DMS 273 (cell line): Measurements from ENCODE around the gene ACY1.
"Not testable (repeated sequence)": the region's sequence is repeated elsewhere in the genome, so short reads cannot be mapped to it uniquely, and the experiment has no call there.

ENCODE experiments used
- DNase-seq: peaks from one replicate; lab custom pipeline; 2025; ENCODE audit not compliant: unreplicated experiment; lab: John Stamatoyannopoulos, UW

The ACY1 gene

DNA sequence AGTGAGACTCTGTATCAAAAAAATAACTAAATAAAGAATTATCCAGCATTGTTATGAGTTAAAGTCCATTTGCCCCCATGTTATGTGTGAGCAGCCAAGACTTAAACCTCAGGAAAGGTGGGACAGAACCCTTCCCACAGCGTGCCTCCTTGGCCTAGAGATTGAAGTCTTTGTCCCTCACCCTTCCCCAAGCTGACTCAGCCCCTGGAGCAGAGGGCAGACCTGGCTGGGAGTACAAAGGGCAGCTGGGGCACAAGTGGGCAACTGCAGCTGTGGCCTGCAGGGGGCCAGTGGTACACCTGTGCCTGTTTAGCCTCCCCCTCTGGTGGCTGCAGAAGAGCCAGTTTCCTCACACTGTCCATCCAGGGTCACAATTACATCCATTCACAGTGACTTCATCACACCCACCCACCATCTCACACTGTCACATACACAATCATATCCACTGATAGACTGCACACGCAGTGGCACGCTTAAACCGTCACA lies 940 bp upstream of the ACY1 start:
- peak; percentile 68 for DNase-seq

DNA sequence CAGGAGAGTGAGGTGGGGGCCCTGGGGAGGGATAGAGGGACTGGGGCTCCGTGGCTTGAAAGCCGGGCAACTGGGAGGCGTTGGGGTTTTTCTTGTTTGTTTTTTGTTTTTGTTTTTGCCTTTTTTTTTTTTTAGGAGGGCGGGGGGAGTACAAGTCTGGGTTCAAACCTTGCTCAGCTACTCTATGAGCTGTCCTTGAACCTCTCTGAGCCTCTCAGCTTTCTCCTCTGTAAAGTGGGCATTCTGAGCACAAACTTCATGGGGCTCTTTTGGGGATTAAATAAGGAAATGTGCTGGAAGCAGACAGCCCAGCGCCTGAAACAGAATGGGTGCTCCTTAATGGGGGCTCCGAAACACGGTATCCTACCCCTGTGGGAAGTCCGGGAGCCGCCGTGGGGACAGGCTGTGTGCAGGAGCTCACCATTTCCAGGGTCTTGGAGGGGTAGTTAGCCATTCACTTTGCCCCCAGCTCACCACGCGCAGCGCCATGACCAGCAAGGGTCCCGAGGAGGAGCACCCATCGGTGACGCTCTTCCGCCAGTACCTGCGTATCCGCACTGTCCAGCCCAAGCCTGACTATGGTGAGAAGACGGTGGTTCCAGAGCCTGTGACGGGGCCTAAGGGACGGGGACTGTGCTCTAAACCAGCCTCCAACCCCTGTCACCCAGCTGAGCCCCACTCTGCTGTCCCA lies 388 bp downstream of the ACY1 start:
- DNase-seq: no peak

DNA sequence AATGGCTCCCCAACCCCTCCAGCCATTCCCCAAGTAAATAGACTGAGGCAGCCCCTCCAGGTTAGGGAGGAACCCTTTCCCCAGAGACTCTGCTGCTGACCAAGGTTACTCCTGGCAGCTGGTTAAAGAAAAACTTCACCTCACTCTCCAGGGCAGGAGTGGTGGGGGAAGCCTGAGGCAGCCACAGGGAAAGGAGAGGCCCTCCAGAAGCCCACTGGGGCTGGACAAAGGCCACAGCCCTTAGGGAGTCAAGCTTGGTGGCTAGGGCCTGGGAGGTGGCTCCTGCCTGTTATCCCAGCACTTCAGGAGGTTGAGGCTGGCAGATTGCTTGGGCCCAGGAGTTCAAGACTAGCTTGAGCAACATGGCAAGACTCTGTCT lies 923 bp downstream of the ACY1 start:
- no peak for DNase-seq

DNA sequence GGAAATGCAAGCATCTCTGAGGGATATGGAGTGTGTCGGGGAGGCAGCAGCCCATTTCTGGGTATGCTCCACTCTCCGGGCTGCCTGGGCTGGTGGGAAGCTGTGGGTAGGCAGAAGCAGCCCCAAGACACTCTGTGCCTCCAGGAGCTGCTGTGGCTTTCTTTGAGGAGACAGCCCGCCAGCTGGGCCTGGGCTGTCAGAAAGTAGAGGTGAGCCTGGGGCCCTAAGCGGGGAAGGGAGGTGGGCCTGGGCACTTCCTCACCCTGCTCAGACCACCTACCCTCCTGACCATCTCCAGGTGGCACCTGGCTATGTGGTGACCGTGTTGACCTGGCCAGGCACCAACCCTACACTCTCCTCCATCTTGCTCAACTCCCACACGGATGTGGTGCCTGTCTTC lies 1.7 kb downstream of the ACY1 start:
- no peak for DNase-seq

DNA sequence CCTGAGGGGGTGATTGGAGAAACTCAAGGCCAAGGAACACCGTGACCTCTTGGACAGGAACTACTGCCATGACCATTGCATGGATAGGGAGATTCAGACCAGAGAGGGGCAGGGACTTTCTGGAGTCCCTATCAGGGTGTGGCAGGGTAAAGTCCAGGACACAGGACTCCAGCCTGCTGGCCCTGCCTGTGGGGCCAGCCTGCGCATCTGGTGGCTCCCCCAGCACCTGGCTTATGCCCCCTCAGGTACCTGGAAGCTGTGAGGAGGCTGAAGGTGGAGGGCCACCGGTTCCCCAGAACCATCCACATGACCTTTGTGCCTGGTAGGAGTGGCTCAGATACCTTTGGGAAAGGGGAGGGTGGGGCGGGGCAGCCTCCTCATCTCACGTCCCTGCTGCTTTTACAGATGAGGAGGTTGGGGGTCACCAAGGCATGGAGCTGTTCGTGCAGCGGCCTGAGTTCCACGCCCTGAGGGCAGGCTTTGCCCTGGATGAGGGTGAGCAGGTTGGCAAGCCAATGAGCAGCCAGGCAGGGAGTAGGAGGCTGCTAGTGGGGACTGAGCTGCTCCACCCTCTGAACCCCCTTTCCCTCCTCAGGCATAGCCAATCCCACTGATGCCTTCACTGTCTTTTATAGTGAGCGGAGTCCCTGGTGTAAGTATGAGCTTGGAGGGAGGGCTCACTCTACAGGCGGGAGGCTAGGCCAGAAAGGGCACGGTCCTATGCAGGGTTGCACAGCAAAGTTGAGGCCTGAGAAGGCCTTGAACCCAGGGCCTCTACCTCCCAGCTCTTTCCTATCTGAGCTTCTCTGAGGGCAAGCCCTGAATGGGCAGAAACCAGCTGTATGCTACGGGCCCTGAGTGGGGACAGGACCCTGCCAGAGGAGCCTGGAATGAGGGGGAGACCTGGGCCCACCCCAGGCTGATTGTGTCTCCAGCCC lies 2.9 kb downstream of the ACY1 start:
- no peak for DNase-seq

DNA sequence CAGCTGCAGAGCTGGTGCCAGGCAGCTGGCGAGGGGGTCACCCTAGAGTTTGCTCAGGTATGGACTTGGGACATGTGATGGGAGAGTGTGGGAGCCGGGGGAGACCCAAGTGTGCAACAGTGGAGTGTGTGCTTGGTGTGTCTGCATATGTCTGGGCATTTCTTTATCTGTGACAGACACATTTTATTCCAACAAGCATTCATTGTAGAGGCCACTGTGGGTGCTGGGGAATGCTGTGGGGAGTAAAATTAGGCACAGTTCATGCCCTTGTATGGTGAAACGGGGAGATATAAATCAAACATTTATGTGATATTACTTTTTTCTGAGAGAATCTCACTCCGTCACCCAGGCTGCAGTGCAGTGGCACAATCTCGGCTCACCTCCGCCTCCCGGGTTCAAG lies 4.2 kb downstream of the ACY1 start:
- no peak for DNase-seq

DNA sequence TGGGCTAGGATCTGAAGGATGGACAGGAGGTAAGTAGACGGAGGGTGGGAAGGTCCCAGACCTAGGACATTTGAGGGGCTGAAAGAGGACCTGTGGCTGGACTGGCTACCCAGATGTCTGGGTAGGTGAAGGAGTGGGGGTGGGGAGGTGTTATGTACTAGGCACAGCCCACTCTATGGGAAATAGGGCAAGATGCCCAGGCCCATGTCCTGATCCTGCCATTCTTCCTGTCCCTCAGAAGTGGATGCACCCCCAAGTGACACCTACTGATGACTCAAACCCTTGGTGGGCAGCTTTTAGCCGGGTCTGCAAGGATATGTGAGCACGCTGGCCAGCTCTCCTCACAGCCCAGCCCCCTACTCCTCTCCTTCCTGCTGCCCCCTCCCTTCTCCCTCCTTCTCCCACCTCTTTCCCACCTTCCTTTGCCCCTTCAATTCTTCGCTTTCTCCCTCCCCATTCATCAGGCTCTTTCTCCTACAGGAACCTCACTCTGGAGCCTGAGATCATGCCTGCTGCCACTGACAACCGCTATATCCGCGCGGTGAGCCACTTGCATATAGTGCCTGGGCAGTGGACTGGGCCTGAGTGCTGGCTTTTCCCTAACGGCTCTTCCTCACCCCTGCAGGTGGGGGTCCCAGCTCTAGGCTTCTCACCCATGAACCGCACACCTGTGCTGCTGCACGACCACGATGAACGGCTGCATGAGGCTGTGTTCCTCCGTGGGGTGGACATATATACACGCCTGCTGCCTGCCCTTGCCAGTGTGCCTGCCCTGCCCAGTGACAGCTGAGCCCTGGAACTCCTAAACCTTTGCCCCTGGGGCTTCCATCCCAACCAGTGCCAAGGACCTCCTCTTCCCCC lies 5.2 kb downstream of the ACY1 start:
- peak; percentile 36 for DNase-seq

DNA sequence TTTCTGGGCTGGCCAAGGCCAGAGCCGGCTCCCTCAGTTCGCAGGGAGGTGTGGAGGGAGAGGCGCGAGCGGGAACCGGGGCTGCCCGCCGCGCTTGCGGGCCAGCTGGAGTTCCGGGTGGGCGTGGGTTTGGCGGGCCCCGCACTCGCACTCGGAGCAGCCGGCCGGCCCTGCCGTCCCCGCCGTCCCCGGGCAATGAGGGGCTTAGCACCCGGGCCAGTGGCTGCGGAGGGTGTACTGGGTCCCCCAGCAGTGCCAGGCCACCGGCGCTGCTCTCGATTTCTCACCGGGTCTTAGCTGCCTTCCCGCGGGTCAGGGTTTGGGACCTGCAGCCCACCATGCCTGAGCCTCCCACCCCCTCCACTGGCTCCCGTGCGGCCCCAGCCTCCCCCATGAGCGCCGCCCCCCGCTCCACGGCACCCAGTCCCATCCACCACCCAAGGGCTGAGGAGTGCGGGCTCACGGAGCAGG lies 7.2 kb downstream of the ACY1 start:
- not testable (repeated sequence) for DNase-seq

DNA sequence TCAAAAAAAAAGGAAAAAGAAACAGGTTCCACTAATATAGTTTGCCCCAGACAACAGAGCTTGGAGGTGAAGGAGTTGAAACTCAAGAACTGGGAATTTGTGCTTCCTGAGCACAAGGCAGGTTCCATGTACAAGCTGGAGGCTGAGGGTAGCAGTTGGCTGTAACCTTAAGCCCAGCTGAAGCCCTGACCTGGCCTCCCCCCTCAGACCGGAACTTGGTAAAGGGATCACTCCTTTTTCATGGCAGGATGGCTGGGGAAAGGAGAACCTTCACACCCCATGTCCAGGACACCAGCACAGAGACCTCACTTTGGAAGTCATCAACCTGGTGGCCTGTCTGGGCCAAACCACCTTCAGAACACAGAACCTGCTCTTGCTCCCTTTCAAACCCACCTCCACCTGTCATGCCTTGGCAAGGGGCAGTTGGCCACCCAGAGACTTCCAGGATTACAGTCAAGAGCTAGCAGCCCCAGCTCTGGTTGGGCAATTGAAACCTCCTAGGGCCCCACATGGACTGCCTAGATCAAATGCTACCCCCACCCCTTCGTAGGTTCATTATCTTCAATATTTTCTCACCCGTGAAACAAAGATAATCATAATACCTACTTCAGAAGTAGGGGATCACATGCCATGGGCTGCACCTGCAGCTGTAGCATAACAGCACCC lies 8.8 kb downstream of the ACY1 start:
- peak; percentile 59 for DNase-seq

DNA sequence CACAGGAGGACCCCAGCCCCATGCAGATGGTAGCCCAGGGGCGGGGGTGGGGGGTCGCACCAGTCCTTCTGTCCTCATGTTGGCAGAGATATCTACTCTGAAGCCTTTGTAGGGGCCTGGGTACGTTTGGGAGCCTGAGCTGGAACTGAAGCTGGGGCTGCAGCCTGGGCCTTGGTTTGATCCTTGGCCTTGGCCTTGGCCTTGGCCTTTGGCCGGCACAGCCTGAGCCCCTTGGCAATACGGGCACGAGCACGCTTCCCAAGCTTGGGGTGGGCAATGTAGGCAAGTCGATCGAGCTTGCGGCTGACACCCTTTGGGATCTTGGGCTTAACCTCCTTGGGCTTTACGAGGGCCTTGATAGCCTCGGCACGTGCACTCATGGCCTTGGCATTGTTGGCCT lies 10.3 kb downstream of the ACY1 start:
- DNase-seq: not testable (repeated sequence)

DNA sequence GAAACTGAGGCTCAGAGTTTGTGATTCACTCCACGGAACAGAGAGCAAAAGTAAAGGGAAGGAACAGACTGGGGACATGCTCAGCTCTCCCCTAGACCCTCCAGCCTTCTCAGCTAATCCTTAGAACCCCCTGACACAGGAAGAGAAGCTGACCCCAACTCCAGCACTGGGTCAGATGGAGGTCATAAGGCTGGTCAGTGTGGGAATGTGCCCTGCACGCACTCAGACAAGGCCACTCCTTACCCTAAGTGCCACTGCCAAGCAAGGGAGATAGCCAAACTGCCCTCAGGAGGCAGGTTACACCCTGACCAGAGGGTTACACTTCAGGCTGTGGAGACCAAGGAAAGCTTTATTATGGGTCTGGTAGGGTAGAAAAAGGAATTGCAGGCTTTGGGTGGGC lies 11.2 kb downstream of the ACY1 start:
- DNase-seq: no peak

DNA sequence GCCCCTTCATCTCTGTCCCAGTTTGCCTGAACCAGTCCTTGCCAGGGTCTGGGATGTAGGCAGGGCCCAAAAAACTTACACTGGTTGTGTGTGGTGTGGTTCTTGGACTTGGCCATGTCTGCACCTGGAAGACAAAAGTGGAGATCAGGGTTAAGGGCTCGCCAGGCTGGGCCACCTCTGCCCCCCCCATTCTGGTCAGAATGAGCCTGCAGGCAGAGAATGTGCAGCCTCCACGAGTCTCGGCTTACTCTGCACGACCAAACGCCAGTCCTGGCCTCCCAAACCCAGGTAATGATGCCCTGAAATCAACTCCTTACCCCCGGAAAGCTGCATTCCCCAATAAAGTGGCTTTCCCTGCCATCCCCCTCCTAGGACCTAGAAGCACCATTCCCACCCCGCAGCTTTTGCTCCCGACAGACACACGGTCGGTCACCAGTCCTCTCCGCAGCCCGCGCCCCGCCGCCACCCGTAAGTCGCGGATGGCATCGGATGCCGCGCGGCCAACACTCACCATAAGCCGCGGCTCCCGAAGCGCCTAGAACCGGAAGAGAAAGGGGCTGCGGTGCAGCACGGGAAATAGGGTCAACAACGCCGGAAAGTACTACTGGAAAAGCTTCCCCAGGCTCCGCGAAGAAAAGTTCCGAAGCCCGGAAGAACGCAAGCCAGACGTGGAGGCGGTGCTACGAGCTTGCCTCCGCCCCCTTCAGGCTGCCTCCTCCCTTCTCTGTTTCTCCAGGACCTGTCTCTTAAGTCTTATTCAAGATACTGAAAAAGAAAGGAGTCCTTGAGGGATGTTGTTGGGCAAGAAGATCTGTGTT lies 12.2 kb downstream of the ACY1 start, which contains the start of gene RPL29:
RPL29 (minus strand) TSS at position 550 of the 818 bp plus-strand sequence; CDS start at position 116, 434 bp downstream.
- DNase-seq: peak; percentile 94

DNA sequence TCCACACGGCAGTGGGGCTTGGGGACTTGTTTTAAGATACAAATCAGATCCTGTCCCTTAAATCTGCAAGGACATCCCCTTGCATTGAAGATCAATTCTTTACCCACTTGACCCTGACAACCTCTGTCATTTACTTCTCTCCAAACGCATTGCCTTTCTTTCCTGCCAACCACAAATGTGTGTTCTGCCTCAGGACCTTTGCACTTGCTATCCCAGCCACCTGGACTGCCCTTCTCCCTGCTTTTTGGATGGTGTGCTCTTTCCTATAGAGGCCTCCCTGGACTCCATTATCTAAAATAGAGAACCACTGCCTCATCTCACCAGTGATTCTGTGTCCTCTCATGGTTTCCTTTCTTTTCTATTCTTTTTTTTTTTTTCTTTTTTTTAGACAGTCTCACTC lies 13.8 kb downstream of the ACY1 start:
- DNase-seq: no peak

DNA sequence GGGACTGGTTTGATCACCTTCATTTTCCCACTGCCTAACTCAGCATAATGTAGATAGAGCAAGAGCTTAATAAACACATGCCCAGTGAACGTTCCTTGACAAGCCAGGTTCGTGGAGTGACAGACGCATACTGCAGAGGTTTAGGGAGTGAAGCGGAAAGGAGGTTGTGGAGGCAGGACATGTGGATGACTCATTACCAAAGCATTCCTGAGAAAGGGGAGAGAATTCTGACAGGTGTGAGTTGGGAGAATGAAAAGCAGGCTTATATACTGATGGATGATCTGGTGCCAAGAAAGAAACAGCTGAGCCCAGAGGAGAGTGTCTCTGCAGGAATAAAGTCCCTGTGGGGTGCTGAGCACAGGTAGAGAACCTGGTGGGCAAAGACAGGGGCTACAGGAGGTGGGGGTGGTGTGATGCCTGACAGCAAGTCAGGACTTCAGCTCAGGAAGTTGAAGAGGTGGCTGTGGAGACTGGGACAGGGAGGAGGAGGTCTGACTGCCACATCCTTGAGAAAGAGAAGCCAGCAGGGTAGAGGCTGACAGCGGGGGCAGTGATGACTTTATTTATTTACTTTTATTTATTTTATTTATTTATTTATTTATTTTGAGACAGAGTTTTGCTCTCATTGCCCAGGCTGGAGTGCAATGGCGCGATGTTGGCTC lies 14.7 kb downstream of the ACY1 start:
- no peak for DNase-seq

DNA sequence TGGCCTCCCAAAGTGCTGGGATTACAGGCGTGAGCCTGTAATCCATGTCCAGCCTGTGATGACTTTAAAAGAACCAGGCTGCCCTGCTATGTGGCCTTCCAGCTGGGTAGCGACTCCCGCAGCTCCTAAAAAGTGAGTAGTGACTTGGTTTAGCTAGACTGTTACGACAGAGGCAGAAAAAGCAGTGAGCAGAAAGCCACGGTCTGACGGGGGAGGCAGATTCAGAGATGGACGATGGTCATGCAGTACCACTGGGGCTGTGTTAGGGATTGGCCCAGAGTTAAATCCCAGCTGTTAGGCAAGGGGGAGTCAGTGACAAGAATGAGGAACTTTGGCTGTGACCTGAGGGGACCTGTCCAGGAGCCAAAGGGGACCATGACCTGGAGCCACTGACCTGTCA lies 15.4 kb downstream of the ACY1 start:
- DNase-seq: no peak

DNA sequence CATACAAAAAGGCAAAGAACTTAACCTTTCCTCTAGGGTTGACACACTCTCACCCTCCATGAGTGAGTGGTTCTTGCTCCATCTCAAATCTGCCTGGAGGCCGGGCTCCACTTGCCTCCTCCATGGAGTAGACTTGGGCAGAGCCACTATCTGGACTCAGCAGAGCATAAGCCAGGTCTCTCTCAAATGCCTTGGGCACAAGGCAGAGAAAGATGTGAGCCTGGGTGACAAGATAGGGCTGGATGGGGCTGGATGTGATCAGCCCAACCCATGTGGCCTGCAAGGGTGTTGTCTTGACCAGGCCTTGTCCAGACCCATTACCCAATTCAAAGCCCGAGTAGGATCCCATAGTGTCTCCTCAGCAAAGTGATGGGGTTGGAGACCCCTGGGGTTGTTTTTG lies 16.5 kb downstream of the ACY1 start:
- no peak for DNase-seq

DNA sequence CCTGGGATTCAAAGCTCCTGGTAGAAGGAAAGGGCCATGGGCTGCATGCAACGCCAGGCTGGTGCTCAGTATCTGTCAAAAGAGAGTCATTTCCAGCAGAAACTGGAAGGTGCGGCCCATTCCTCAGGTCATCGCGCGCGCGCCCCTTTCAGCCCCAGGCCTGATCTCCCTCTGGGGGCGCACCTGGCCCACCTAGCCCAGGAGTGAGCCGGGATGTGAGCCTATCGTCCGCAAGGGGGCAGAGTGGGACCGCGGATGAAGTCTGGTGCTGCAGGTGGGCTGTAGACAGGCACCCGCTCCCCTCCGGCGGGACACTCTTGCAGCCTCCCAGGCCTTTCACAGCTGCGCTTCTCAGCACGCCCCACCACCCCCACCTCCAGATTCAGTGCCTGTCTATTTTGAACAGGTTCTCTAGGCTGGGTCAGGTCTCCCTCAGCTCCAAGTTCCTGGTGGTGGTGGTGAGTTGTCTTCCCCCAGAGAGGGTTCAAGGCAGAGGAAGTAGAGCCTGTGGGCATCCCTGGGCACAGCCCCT lies 18.2 kb downstream of the ACY1 start:
- DNase-seq: peak; percentile 90

DNA sequence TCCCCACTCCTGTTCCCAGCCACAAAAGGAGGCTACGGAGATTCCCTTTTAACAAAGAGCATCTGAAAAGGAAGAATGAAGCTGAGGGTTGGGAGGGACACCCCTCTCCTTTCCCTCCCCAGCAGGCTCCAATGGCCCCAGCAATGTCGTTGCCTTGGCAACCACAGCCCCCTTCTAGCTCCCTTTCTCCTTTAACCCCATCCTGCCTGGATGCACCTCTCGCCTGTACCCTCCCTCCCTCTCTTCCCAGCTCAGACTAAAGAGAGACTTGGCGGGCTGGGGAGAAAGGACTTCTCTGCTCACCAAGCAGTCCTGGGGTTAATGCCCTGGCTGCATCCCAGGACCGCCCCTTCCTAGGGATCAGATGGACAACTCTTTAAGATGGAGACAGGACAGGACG lies 19.4 kb downstream of the ACY1 start:
- DNase-seq: no peak
